BLaER1 (cell line): ENCODE data around the gene WDR33.
A peak's percentile ranks its signal among the peaks of the same experiment; 100 is the strongest.

Source experiments
- H3K27ac ChIP-seq: shearing (Covaris generic); formaldehyde crosslinking; 2 replicates; pipeline ENCODE4 v1.8.1; 2022
- H3K27me3 ChIP-seq: shearing (Covaris generic); formaldehyde crosslinking; 2 replicates; pipeline ENCODE4 v1.8.1; 2022
- H3K36me3 ChIP-seq: shearing (Covaris generic); formaldehyde crosslinking; 2 replicates; pipeline ENCODE4 v1.8.1; 2022
- H3K4me1 ChIP-seq: shearing (Covaris generic); formaldehyde crosslinking; 2 replicates; pipeline ENCODE4 v1.8.1; 2022
- H3K4me2 ChIP-seq: shearing (Covaris generic); formaldehyde crosslinking; 2 replicates; pipeline ENCODE4 v1.8.1; 2022
- H3K4me3 ChIP-seq: shearing (Covaris generic); formaldehyde crosslinking; 2 replicates; pipeline ENCODE4 v1.8.1; 2022
- H3K9ac ChIP-seq: shearing (Covaris generic); formaldehyde crosslinking; 2 replicates; pipeline ENCODE4 v1.8.1; 2022
- H3K9me3 ChIP-seq: shearing (Covaris generic); formaldehyde crosslinking; 2 replicates; pipeline ENCODE4 v1.8.1; 2022
- H4K20me1 ChIP-seq: shearing (Covaris generic); formaldehyde crosslinking; 2 replicates; pipeline ENCODE4 v1.8.1; 2022
- Cebpa-rat ChIP-seq: shearing (Covaris generic); IDR thresholded peaks from 2 replicates; pipeline ENCODE4 v1.8.1; 2022

WDR33 gene

DNA sequence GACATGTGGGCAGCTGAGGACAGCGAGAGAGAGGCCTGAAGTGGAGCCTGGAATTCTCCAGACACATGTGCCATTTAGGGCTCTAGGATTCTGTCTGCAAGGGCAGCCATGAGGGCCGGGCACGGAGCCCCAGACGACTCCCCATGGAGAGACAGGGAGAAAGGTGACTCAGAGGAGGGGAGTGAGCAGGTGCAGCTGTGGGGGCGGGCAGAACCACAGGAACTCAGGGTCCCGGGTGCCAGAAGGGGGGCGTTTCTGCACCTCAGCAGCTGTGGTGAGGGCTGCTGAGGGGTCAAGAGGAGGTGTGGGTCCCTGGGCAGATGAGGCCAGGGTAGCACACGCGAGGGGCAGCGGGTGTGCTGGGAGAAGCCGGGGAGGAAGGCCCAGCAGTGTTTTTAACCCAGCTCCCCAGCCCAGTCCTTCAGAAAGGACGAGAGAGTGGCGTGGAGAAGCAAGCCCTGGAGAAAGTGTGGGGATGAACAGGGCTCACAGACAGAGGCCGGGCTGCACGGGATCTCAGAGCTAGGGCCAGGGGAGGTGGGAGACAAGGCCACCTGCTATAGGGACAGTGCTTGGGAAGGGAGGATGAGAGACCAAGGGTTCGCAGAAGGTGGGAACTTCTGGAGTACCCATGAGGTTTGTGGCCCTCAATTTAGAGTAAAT is 157.4 kb downstream of the WDR33 start:
- Histone ChIP-seq H3K27ac (peak overlapping the region; percentile 38), H3K4me1 (peaks cover 83% of the 10 kb centered on the region), H3K4me3 (no peak overlapping the region), H4K20me1 (no peaks in the 10 kb centered on the region), H3K27me3 (no peaks in the 10 kb centered on the region), H3K36me3 (no peaks in the 10 kb centered on the region), H3K4me2 (peak overlapping the region; percentile 89), H3K9ac (peak overlapping the region; percentile 48; the same call in 1 of the 2 replicates), H3K9me3 (no peaks in the 10 kb centered on the region)
- TF ChIP-seq Cebpa-rat: no peak

DNA sequence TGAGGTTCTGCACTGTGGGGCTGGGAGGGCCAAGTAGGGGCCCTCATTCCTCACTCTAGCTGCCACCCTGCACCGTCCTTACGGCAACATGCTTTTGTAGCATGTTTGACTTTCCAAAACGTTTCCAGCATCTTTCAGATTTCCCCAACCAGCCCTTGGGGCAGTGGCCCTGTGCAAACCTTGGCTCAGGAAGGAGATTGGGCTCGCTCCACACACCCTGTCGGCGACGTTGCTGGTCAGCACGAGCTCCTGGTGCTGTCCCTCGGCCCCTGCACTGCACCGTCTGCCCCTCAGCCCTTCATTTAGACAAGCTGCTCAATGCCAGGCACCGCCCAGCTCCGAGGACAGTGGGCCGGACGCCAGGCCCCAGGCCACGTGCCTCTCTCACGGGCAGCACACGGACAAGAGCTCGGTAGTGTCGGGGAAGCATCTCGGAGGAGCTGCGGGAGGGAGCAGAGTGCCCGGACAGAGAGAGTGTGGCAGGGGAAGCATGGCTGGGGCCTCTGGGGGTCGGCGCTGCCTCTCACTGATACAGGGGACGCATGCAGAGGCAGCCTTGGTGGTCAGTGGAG is 158.1 kb downstream of the WDR33 start:
- TF ChIP-seq Cebpa-rat: no peak
- peak overlapping the region; percentile 89 for H3K4me2 ChIP-seq

DNA sequence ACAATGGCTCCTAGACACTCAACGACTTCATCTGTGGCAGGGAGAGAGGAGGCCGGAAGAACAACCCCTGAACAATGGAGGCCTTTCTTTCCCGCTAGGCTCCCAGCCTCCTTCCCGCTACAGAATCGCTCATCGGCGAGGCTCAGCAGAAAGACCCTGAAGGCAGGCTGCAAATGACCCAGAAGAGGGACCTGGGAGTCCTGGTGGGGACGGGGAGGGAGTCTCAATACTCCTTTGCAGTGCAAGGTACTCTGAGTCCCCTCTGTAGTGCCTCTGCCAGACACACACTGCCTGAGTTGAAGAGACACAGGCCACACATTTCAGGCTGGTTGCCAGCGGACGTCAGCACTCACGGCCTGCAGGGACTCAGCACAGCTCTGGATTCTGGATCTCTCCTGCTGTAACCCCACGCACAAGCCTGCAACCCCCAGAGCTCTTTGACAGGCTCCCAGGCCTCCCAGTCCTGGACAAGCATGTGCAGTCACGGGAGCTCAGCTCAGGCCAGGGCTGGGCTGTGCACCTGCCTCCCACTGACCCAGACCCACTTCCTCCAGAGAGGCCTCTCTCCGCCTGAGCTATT is 158.9 kb downstream of the WDR33 start:
- peaks cover 83% of the 10 kb centered on the region for H3K4me1 ChIP-seq
- H3K36me3 ChIP-seq: no peaks in the 10 kb centered on the region
- no peaks in the 10 kb centered on the region for H4K20me1 ChIP-seq
- TF ChIP-seq Cebpa-rat: no peak
- H3K4me2 ChIP-seq: peak overlapping the region; percentile 89
- no peaks in the 10 kb centered on the region for H3K27me3 ChIP-seq
- peak overlapping the region; percentile 57 for H3K27ac ChIP-seq
- H3K9ac ChIP-seq: peak overlapping the region; percentile 47; the same call in 1 of the 2 replicates
- H3K9me3 ChIP-seq: no peaks in the 10 kb centered on the region
- H3K4me3 ChIP-seq: 0 out of 2 replicates have a peak overlapping the region, but pooled peaks have one; percentile 21

More for the DNA sequence above, 158.1 kb downstream of the WDR33 start:
- Histone ChIP-seq H4K20me1 (no peaks in the 10 kb centered on the region), H3K4me1 (peaks cover 83% of the 10 kb centered on the region), H3K4me3 (no peak overlapping the region), H3K36me3 (no peaks in the 10 kb centered on the region), H3K27me3 (no peaks in the 10 kb centered on the region), H3K9me3 (no peaks in the 10 kb centered on the region), H3K27ac (peak overlapping the region; percentile 57), H3K9ac (peak overlapping the region; percentile 47; the same call in 1 of the 2 replicates)

DNA sequence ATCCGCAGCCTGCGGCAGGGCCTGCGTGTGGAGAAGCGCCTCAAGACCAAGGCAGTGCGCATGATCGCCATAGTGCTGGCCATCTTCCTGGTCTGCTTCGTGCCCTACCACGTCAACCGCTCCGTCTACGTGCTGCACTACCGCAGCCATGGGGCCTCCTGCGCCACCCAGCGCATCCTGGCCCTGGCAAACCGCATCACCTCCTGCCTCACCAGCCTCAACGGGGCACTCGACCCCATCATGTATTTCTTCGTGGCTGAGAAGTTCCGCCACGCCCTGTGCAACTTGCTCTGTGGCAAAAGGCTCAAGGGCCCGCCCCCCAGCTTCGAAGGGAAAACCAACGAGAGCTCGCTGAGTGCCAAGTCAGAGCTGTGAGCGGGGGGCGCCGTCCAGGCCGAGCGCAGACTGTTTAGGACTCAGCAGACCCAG is 159.6 kb downstream of the WDR33 start:
- Histone ChIP-seq H3K4me3 (no peak overlapping the region), H3K36me3 (no peaks in the 10 kb centered on the region), H3K27ac (peak overlapping the region; percentile 57), H3K9ac (no peak overlapping the region; the same call in 1 of the 2 replicates), H4K20me1 (no peaks in the 10 kb centered on the region), H3K4me1 (peaks cover 83% of the 10 kb centered on the region), H3K4me2 (peak overlapping the region; percentile 89), H3K27me3 (no peaks in the 10 kb centered on the region), H3K9me3 (no peaks in the 10 kb centered on the region)
- TF ChIP-seq Cebpa-rat: no peak
